ENCODE data around the gene LENG9.
"Not testable (repeated sequence)": the region's sequence is repeated elsewhere in the genome, so short reads cannot be mapped to it uniquely, and the experiment has no call there.

LENG9 gene

GRCh38 chr19:54457773-54458647, 5.6 kb downstream of the LENG9 start:
- DNase-seq: no peak

- DNase-seq: no peak
Observed at GRCh38 chr19:54456423-54457373, 6.9 kb downstream of the LENG9 start.

- no peak for DNase-seq
Observed at GRCh38 chr19:54455786-54456422, 7.7 kb downstream of the LENG9 start.

GRCh38 chr19:54454781-54455675, 8.6 kb downstream of the LENG9 start:
- DNase-seq: no peak

- DNase-seq: no peak
Observed at GRCh38 chr19:54453921-54454780, 9.4 kb downstream of the LENG9 start.

- no peak for DNase-seq
Observed at GRCh38 chr19:54452626-54453025, 11.0 kb downstream of the LENG9 start.

GRCh38 chr19:54451997-54452396, 11.6 kb downstream of the LENG9 start:
- no peak for DNase-seq

- DNase-seq: no peak
Observed at GRCh38 chr19:54451331-54451871, 12.2 kb downstream of the LENG9 start.

- no peak for DNase-seq
Observed at GRCh38 chr19:54449701-54450069, 13.9 kb downstream of the LENG9 start.

GRCh38 chr19:54448774-54449700, 14.5 kb downstream of the LENG9 start, which contains the start of gene LENG8:
TSS of gene LENG8 (plus strand) at chr19:54449199. CDS start at chr19:54451345, 2,146 bp downstream.
- peak; percentile 94 for DNase-seq

- peak; percentile 49 for DNase-seq
Observed at GRCh38 chr19:54448040-54448773, 15.4 kb downstream of the LENG9 start.

GRCh38 chr19:54446349-54446748, 17.2 kb downstream of the LENG9 start:
- not testable (repeated sequence) for DNase-seq

- DNase-seq: no peak
Observed at GRCh38 chr19:54444737-54445136, 18.8 kb downstream of the LENG9 start.

GRCh38 chr19:54440641-54441040, 22.9 kb downstream of the LENG9 start:
- no peak for DNase-seq

- DNase-seq: peak; percentile 35
Observed at GRCh38 chr19:54439174-54439851, 24.3 kb downstream of the LENG9 start.

- no peak for DNase-seq
Observed at GRCh38 chr19:54436628-54437252, 26.8 kb downstream of the LENG9 start.

- DNase-seq: no peak
Observed at GRCh38 chr19:54436031-54436523, 27.5 kb downstream of the LENG9 start.
